Measurements from ENCODE around the gene NSFL1C.

Gene NSFL1C

GRCh38 chr20:1484438-1485116 is 17.9 kb upstream of the NSFL1C start:
- DNase-seq (ENCODE audit: low read depth) = no peak

GRCh38 chr20:1479831-1480595 is 13.4 kb upstream of the NSFL1C start:
- no peak for DNase-seq (ENCODE audit: low read depth)

GRCh38 chr20:1478566-1478965 is 11.9 kb upstream of the NSFL1C start:
- no peak for DNase-seq (ENCODE audit: low read depth)

- no peak for DNase-seq (ENCODE audit: low read depth)
Observed at GRCh38 chr20:1477896-1478490, 11.3 kb upstream of the NSFL1C start.

- DNase-seq (ENCODE audit: low read depth) = no peak
Observed at GRCh38 chr20:1474817-1475603, 8.4 kb upstream of the NSFL1C start.

- DNase-seq (ENCODE audit: low read depth) = no peak
Observed at GRCh38 chr20:1474325-1474724, 7.7 kb upstream of the NSFL1C start.

- no peak for DNase-seq (ENCODE audit: low read depth)
Observed at GRCh38 chr20:1473246-1474220, 6.9 kb upstream of the NSFL1C start.

- no peak for DNase-seq (ENCODE audit: low read depth)
Observed at GRCh38 chr20:1472556-1473245, 6.1 kb upstream of the NSFL1C start.

GRCh38 chr20:1471242-1471641 is 4.6 kb upstream of the NSFL1C start:
- DNase-seq (ENCODE audit: low read depth) = no peak

- peak; percentile 97 for DNase-seq (ENCODE audit: low read depth)
Observed at GRCh38 chr20:1469925-1470571, 3.4 kb upstream of the NSFL1C start.

GRCh38 chr20:1469306-1469905 is 2.8 kb upstream of the NSFL1C start:
- no peak for DNase-seq (ENCODE audit: low read depth)

GRCh38 chr20:1468117-1468624 is 1.5 kb upstream of the NSFL1C start:
- no peak for DNase-seq (ENCODE audit: low read depth)

- DNase-seq (ENCODE audit: low read depth) = no peak
Observed at GRCh38 chr20:1467355-1468116, 887 bp upstream of the NSFL1C start.

GRCh38 chr20:1467082-1467354 is 369 bp upstream of the NSFL1C start:
- no peak for DNase-seq (ENCODE audit: low read depth)

GRCh38 chr20:1465470-1466210 is 1.0 kb downstream of the NSFL1C start:
- no peak for DNase-seq (ENCODE audit: low read depth)

- DNase-seq (ENCODE audit: low read depth) = no peak
Observed at GRCh38 chr20:1463971-1464570, 2.6 kb downstream of the NSFL1C start.

- no peak for DNase-seq (ENCODE audit: low read depth)
Observed at GRCh38 chr20:1462834-1463233, 3.8 kb downstream of the NSFL1C start.

GRCh38 chr20:1462001-1462400 is 4.6 kb downstream of the NSFL1C start:
- DNase-seq (ENCODE audit: low read depth) = no peak
